ENCODE results near the gene GPC3.

DNA sequence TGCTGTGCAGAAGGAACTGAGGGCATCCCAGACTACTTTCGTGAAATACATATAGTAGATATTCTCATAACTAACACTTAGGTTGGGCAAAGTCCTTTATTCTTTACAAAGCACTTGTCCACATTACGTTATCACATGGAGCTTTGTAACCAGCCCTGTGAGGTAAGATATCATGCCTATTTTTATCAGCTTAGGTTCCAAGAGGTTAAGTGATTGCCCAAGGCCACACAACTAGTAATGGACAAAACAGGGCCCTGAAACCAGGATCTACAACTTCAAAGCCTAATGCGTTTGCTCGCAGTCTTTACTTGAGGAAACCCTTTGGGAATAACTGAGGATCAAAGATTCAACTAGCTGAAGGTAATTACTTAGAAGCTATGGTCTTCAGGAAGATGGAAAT, 261.5 kb downstream of the GPC3 start:
- TF ChIP-seq SP1 (IDR thresholded peaks at IDR 0.05) (no peak), SUZ12 (IDR thresholded peaks at IDR 0.05) (no peak), ZNF384 (IDR thresholded peaks at IDR 0.05) (no peak), FOXA1 (IDR thresholded peaks at IDR 0.05) (no peak), HDGF (IDR thresholded peaks at IDR 0.05; ENCODE audit: borderline replicate concordance) (no peak), FOXM1 (IDR thresholded peaks at IDR 0.05; ENCODE audit: borderline replicate concordance) (no peak), FOXK2 (IDR thresholded peaks at IDR 0.05) (no peak), BHLHE40 (IDR thresholded peaks at IDR 0.05; ENCODE audit: borderline replicate concordance) (no peak), ELF4 (IDR thresholded peaks at IDR 0.05) (no peak), TARDBP (IDR thresholded peaks at IDR 0.05) (no peak), CTBP1 (IDR thresholded peaks at IDR 0.05; ENCODE audit: borderline replicate concordance) (no peak), LEF1 (IDR thresholded peaks at IDR 0.05; ENCODE audit: borderline replicate concordance) (no peak), ARNT (IDR thresholded peaks at IDR 0.05) (no peak)
- TF ChIP-seq, protein P1, sequence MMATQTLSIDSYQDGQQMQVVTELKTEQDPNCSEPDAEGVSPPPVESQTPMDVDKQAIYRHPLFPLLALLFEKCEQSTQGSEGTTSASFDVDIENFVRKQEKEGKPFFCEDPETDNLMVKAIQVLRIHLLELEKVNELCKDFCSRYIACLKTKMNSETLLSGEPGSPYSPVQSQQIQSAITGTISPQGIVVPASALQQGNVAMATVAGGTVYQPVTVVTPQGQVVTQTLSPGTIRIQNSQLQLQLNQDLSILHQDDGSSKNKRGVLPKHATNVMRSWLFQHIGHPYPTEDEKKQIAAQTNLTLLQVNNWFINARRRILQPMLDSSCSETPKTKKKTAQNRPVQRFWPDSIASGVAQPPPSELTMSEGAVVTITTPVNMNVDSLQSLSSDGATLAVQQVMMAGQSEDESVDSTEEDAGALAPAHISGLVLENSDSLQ (IDR thresholded peaks at IDR 0.05), result no peak

Data from HEK293T (cell line).